Activated CD4-positive, alpha-beta T cell treated with anti-CD3 and anti-CD28 coated beads for 4 hours (primary cell): Measurements from ENCODE around the gene MSL1.

Source experiments
- DNase-seq, 2 donors: peaks; one replicate each; pipeline ENCODE4 v3.0.0-alpha.2; 2020

MSL1 gene

DNA sequence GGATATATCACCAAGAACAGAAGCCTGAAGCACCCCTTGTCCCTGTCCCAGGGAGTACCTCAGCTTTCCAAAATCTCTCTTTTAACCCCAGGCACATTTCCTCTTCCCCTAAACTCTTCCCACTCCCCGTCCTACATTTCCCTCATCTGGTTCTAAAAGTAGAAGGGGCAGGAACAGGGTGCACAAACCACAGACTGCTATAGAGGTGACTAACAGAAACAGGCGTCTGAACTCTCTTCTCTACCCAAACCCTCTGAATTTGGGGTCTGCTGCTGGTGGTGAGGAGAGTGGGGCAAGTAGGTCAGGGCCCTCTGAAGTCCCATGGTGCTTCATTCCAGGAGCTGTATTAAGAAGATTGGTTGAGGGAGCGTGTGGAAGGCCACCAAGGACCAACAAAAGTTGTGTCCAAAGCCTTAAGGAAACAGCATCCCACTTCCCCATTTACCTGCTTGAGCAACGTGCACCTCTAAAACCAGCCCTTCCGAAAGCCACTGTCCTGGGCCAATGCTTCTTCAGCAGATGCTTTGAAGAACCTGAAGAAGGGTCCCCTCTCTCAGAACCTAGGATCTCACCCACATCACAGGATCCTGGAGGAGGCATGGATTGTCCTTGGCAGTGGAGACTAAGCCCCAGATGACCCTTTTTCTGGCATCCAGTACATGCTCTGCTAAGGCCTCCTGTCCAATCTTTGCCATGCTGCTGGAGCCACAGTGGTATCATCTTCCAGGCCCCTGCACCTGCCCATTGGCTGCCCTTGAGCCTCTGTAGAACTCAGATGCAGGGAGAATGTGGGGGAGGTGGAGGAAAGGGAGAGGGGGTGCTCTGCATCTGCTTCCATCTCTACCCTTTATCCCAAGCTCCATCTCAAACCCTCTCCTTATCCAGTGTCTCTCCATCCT is 15.7 kb upstream of the MSL1 start:
- no peak for DNase-seq

DNA sequence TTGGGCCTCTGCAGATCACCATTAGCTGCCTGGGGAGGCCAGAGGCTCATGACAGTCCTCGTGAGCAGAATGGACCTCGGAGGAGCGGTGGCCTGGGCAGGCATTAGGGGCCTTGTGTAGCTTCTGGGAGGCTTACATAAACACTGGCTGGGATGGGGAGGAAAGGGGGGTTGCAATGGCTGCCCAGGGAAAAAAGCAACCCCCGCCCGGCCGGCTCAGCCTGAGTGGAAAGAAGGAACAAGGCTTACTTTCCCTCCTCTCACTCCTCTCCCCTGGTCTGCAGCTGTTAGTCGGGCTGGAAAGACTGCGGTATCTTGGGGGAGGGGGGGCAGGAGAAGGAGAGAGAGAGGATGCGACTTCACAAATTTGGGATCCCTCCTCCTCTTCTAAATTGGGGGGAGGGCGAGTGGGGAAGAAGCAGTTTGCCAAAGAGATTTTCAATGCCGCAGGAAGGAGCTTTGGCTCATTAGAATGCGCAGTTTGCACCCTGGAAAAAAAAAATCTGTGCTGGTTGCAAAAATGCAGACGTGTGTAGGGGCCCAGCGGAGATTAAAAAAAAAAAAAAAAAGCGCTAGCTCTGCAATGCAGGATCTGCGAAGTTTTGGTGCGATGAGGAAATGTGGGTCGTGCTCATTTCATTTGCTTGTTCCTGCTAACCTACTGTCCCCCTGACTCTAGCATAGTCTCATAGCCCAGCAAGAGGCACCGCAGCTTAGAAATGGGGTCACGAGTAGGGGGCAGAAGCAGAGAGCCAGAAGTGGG is 14.8 kb upstream of the MSL1 start:
- DNase-seq: no peak

DNA sequence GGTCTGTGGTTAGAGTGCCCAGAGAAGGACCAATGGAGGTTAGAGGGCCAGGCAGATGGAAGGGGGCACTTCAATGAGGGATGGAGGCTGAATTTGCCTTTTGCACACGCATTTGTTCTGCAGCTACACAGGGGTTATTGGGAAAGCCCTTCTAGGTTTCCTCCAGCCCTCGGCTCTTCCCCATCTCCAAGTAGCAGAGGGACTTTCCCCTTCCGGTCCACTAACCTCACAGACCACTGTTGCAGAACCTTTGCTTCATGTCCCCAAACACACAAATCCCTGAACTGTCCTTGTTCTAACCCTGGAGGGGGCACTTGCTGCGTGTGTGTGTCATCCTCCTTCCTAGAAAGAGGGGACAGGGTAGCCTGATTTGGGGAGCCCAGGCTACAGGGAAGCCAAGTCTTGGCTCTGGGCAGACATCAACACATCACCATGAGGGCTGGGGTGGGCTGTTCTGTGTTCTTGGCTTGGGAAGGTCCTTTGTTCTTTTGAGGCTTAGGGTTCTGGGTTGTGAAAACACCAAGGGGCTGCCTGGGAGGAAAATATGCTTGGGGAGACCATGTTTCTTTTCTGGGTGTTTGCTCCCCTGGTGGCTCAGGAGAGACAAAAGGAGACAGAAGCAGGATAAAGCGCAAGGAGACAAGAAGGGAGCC is 14.1 kb upstream of the MSL1 start:
- DNase-seq: peak in 1 of 2 donors; percentile 6

DNA sequence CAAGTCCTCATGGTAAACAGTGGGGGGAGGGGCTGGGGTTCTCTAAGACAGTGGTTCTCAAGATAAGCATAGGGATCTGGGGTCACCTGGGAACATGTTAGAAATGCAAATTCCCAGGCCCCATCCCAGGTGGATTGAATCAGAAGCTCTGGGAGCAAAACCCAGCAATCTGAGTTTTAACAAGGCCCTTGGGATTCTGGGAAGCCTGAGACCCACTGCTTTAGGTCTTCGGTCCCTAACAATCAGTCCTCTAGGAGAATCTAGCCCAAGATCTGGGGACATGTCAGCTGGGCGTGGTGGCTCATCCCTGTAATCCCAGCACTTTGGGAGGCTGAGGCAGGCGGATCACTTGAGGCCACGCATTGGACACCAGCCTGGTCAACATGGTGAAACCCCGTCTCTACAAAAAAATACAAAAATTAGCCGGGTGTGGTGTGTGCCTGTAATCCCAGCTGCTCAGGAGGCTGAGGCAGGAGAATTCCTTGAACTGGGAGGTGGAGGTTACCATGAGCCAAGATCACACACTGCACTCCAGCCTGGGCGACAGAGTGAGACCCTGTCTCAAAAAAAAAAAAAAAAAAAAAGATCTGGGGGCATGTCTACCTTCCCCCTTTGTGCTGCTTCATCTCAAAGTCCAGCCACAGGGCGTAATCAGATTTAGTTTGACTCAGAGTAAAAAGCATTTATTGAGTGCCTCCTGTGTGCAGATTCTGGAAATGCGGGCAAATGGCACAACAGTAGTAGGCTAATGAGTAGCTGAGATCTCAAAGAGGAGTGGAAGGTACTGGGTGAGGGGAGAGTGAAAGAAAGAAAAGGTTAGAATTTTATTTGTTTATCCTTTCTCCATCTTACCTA is 12.6 kb upstream of the MSL1 start:
- no peak for DNase-seq

DNA sequence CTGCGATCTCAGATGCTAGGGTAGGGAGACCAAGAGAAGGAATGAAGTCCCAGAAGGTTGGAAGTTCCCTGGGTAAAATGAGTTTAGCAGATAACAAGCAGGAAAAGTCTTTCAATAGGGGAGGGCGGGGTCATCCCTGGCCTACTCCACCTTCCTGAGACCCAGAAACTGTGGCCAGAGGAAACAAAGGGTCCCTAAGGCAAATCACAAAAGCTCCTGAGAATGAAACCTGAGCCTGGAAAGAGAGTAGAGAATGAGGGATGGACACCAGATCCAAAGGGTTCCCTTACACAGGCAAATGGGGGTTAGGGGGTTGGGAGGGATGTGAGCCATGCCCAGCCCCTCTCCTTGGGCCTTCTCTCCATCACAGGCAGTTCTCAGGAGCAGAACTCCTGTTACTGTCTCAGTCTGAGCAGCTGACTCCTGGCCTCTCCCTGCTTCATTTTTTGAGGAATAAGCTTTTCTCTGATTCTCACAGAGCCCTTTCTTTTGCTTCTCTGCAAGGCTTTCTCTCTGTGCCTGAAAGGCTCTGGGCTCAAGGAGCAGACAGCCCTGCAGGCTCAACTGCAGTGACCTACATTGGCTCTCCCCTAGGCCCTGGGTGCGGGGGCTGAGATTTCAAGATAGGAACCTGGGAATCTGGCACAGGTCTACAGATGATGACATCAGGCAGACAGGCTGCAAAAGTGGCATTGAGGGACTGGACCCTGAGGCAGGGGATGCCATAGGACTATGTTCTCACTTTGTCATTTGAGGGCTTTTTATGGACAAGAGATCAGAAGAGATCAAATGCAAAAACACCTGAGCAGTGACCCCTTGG is 11.5 kb upstream of the MSL1 start:
- DNase-seq: no peak

DNA sequence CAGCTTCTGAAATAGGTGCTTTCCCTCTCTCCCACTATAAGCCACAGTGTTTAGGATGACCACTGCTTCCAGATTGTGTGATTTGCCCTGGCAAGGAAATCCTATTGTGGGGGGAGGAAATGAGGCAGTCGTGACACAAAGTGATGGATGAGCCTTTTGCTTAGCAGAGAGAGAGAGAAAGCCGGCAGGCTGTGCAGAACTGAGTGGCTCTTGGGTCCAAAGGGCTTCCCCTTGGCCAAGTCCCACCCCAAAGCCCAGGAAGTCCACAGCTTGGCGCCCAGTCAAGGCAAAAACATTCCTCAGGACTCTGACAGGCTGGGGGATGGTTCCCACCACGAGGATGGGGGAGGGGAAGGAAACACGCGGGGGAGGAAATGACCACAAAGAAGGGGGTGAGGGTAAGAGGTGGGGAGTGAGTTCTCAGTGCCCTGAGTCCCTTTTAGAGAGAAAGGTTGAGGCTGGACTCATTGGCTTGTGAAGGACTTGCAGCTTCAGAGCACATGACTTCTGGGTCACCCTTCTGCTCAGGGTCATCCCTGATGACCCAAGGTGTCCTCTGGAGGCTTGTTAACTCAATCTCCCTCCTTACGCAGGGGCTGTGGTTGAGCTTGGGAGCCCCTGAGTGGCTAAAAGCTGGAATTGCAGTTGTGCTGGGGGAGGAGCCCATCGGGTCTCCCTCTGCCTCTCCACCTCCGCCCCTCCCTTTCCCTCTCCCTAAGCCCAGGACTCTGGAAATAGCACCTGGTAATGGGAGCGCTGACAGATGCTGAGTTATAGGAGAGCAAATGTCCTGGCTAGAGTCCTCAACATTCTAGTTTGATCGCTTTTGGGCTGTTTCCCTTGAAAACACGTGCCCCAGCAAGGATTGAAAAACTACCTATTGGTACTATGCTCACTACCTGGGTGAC is 10.3 kb upstream of the MSL1 start:
- DNase-seq: peak; percentile 67 to 71

DNA sequence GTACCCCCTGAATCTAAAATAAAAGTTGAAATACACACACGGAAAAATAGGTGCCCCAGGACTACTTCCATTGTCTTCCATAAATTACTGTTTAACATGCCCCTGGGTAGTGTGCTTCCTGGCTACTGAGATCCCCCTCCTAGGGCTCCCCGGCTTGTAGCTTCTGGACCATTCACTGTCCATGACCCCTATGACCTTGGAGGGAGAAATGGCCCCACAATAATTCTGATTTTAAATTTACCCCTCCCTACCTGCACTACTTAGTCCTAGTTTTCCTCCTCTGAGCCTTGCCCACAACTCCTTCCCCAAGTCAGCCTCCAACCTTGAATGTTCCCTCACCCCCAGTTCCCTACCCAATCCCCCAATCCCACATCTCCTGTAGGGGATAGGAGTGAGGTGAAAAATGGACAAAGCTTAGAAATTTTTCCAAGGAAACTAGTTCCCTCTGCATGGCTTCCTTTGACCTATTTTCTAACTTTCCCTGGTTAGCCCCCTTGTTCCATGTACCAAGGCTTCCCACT is 9.5 kb upstream of the MSL1 start:
- DNase-seq: no peak

DNA sequence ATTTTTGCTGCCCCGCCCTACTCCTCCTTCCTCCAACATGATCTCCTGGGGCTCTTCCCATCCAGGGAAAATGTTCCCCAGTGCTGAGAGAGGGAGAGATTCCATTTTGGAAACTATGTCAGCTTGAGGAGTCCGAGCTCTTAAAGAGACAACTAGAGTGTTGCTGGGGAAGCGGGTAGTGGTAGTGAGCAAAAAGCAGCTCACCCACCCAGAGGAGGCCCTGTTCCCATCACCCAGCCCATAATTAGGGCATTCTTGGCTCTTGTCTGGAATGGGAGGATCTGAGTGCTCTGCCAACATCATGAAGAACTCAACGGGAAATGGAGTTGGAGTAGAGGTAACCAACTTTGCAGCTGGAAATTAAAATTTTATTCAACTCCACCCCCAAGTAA is 9.1 kb upstream of the MSL1 start:
- no peak for DNase-seq

DNA sequence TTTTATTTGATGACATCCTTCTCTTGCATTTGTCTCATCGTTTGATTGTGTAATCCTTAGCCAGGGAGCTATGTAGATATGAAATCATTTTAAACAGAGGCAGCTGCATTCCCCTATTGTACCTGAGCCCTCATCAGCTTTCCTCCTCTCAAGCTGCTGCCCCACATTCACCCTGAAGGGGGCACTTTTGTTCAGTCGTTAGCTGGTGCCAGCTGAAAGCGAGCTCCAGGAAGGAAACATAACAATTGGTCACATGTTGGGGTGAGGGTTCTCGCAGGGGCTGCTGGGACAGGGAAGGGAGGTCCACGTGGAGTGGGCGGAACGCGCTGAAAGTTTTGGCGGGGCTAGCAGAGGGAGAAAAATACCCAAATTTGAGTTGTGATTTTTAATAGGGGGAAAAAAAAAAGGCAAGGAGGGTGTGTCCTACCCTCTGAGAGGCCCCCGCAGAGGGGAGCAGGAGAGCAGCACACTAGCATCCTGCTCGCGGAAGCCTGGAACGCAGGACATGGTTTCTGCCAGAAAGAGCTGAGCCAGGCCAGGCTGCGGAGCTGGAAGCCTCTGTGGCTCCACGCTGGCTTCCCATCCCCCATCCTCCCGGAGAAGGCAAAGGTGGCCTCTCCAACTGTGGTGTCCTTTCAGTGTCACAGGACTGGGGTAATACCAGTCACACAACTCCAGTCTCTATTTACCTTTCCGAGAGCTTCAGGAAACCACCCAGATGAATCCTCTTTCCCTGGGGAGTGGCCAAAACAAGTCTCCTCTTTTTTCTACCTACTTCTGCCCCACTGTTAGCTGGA is 8.5 kb upstream of the MSL1 start:
- peak; percentile 90 to 94 for DNase-seq

DNA sequence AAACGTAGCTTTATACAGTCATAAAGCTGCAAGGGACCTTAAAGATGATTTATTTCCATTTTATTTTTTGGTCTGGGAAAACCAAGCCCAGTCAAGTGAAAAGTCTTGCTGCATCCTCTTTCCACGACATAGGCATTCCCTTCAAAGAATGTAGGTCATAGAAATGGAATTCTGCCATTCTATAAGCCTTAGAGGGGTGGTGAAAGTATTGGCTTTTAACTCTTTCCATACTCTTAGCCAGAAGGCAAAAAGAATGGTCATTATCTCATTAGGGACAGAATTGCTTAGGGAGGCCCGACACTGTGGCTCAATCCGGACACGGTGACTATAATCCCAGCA is 7.9 kb upstream of the MSL1 start:
- no peak for DNase-seq

DNA sequence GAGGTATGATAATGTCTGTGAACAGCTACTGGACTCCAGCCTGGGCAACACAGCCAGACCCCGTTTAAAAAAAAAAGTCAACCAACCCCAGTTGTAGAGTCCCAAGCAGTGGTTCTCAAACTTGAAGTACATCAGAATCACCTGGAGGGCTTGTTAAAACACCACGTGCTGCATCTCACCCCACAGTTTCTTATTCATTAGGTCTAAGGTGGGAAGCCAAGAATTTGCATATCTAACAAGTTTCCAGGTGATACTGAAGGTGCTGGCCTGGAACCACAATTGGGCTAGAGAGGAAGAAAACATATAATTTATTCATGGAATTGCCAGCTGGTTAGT is 6.7 kb upstream of the MSL1 start:
- DNase-seq: no peak

DNA sequence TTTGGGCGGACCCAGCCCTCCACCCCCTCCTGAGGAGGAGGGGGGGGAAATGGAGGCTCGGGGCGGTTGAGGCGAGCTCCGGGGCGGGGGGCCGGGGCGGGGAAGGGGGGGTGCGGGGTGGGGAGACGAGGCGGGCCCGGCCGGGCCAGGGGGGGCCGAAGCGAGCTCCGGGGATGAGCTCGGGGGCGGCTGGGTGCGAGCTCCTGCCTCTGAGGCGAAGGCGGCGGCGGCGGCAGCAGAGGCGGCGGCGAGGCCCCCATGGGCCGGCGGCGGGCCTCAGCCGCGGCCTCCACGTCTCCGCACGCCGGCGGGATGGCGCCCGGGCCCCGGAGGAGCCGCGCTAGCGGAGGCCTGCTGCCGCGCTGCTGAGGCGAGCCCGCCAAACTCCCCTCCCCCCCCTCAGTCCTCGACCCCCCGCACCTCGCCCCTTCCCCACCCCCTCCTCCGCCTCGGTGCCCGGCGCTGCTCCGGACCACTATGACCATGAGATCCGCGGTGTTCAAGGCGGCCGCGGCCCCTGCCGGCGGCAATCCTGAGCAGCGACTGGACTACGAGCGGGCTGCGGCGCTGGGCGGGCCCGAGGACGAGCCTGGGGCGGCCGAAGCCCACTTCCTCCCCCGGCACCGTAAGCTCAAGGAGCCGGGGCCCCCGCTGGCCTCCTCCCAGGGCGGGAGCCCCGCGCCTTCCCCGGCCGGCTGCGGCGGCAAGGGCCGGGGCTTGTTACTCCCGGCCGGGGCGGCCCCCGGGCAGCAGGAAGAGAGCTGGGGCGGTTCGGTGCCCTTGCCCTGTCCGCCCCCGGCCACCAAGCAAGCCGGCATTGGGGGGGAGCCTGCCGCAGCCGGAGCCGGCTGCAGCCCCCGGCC is 596 bp downstream of the MSL1 start:
- DNase-seq: no peak

DNA sequence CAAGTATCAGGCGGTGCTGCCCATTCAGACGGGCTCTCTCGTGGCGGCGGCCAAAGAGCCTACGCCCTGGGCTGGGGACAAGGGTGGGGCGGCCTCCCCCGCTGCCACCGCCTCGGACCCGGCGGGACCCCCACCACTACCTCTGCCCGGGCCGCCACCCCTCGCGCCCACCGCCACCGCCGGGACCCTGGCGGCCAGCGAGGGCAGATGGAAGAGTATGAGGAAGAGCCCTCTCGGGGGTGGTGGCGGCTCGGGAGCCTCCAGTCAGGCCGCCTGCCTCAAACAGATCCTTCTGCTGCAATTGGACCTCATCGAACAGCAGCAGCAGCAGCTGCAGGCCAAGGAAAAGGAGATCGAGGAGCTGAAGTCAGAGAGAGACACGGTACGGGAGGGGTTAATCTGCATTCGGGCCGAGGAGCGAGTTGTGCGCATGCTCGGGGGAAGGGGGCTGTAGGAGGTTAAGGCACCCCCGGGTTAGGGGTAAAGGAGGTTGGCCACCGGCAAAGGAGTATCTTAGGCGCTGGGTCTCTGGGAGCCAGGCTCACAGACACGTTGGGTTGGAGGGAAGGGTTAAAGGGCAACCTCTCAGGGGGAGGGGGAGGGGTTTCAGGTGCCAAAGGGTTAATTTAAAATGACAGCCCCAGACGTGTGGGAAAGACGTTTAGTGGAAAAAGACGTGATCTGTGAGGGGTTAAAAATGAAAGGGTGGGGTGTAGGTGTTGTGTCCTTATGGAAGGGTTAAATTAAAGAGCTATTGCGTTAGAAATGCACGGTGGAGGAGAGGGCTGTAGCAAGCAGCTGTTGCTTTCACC is 1.4 kb downstream of the MSL1 start:
- peak; percentile 57 to 58 for DNase-seq

DNA sequence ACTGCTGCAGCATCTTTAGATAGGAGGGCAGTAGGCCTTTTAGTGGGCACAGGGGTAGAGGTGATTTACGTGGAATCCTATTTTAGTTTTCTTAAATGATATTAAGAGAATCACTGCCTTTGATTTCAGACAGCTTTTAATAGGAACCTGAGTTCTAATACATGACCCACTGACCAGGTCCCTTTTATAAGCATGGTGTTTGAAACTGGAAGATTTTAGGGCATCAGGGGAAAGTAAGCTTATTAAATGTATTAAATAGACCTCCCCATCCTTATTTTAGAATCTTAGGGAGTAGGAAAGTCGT is 2.0 kb downstream of the MSL1 start:
- no peak for DNase-seq

DNA sequence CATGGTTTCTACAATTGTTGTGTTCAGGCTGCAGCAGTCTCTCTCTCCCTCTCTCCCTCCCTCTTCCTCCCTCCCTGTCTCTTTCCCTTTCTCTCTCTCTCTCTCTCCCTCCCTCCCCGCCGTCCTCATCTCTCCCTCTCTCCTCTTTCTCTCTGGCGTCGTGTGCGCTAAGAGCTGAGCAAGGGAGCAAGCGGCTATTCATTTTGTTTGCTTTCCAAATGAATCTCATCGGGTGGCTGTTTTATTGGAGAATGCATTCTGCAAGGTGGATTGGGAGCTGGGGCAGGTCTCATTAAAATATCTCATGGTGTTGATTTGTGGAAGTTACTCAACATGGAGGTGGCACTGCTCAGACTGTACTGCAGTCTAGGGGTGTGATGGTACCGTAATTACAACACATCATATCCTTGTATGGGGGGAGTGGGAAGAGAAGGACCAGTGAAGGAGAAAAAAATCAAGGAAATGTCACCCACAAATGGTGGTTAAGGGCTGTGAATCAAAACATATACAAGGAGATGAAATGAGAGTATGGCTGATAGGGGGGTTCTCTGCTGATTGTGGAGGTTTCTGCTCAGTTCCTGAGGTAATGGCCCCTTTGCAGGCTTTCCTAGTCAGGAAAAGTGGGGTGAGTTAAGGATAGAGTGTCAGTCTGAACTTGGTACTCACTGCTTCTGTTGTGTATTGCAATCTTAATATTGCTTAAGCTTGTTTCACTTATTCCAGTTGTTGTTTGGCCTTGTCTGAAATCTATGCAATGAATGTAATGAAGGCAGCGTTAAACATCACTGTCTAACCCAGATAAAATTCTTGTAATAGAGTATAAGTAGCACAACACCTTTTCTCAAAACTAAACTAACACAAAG is 2.7 kb downstream of the MSL1 start:
- DNase-seq: no peak

DNA sequence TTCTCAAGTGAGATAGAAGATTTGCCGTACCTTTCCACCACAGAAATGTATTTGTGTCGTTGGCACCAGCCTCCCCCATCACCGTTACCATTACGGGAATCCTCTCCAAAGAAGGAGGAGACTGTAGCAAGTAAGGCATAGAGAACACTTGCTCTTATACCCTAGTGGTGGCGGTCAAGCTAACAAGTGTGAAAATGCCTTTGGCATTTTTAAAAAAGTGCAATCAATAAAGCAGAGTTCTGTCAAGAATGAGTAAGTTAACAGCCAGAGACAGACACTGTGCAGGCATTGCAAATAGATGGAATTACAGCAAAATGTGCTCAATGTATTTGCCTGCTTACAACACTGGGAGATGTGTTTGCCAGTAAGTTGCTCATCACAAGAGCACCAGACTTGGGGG is 7.7 kb downstream of the MSL1 start:
- DNase-seq: no peak
